ENCODE results near the gene STYXL2.

DNA sequence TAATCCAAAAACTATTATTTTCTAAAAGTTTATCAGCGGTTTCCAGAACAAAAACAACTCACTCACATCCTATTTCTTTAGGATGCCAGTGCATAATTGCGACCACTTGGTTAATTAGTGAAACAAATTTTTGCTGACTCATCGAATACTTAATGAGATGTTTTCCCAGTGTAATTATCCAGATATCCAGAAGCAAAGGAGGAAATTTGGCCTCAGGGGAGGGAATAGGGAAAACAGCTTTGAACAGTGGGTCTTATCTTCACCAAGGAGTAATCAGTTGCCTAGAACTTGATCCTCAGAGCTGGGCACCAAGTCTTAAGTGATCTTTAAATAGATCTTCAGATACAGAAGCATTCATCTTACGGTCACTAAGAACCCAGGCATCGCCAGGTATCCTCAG is 24.3 kb downstream of the STYXL2 start:
- TF ChIP-seq, protein P1, sequence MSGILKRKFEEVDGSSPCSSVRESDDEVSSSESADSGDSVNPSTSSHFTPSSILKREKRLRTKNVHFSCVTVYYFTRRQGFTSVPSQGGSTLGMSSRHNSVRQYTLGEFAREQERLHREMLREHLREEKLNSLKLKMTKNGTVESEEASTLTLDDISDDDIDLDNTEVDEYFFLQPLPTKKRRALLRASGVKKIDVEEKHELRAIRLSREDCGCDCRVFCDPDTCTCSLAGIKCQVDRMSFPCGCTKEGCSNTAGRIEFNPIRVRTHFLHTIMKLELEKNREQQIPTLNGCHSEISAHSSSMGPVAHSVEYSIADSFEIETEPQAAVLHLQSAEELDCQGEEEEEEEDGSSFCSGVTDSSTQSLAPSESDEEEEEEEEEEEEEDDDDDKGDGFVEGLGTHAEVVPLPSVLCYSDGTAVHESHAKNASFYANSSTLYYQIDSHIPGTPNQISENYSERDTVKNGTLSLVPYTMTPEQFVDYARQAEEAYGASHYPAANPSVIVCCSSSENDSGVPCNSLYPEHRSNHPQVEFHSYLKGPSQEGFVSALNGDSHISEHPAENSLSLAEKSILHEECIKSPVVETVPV (CRISPR knock-in tag; IDR thresholded peaks at IDR 0.05) = no peak
- TF ChIP-seq ZFP30 (CRISPR knock-in tag; IDR thresholded peaks at IDR 0.05) (no peak), RARB (CRISPR knock-in tag; IDR thresholded peaks at IDR 0.05) (no peak), PPARA (CRISPR knock-in tag; IDR thresholded peaks at IDR 0.05; ENCODE audit: borderline replicate concordance) (no peak), GLIS3 (CRISPR knock-in tag; IDR thresholded peaks at IDR 0.05) (no peak), BACH2 (CRISPR knock-in tag; IDR thresholded peaks at IDR 0.05; ENCODE audit: borderline replicate concordance) (no peak), ESRRG (CRISPR knock-in tag; IDR thresholded peaks at IDR 0.05) (no peak), ARNTL (CRISPR knock-in tag; IDR thresholded peaks at IDR 0.05; ENCODE audit: borderline replicate concordance, low read depth) (no peak), CSDC2 (CRISPR knock-in tag; IDR thresholded peaks at IDR 0.05) (no peak), ZFP3 (CRISPR knock-in tag; IDR thresholded peaks at IDR 0.05) (no peak), ISL1 (CRISPR knock-in tag; IDR thresholded peaks at IDR 0.05) (no peak)
- TF ChIP-seq, protein P2, sequence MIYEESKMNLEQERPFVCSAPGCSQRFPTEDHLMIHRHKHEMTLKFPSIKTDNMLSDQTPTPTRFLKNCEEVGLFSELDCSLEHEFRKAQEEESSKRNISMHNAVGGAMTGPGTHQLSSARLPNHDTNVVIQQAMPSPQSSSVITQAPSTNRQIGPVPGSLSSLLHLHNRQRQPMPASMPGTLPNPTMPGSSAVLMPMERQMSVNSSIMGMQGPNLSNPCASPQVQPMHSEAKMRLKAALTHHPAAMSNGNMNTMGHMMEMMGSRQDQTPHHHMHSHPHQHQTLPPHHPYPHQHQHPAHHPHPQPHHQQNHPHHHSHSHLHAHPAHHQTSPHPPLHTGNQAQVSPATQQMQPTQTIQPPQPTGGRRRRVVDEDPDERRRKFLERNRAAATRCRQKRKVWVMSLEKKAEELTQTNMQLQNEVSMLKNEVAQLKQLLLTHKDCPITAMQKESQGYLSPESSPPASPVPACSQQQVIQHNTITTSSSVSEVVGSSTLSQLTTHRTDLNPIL (CRISPR knock-in tag; IDR thresholded peaks at IDR 0.05; ENCODE audit: low read depth) = no peak
- TF ChIP-seq, protein P3, sequence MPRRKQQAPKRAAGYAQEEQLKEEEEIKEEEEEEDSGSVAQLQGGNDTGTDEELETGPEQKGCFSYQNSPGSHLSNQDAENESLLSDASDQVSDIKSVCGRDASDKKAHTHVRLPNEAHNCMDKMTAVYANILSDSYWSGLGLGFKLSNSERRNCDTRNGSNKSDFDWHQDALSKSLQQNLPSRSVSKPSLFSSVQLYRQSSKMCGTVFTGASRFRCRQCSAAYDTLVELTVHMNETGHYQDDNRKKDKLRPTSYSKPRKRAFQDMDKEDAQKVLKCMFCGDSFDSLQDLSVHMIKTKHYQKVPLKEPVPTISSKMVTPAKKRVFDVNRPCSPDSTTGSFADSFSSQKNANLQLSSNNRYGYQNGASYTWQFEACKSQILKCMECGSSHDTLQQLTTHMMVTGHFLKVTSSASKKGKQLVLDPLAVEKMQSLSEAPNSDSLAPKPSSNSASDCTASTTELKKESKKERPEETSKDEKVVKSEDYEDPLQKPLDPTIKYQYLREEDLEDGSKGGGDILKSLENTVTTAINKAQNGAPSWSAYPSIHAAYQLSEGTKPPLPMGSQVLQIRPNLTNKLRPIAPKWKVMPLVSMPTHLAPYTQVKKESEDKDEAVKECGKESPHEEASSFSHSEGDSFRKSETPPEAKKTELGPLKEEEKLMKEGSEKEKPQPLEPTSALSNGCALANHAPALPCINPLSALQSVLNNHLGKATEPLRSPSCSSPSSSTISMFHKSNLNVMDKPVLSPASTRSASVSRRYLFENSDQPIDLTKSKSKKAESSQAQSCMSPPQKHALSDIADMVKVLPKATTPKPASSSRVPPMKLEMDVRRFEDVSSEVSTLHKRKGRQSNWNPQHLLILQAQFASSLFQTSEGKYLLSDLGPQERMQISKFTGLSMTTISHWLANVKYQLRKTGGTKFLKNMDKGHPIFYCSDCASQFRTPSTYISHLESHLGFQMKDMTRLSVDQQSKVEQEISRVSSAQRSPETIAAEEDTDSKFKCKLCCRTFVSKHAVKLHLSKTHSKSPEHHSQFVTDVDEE (CRISPR knock-in tag; IDR thresholded peaks at IDR 0.05) = no peak
- TF ChIP-seq, protein P4, sequence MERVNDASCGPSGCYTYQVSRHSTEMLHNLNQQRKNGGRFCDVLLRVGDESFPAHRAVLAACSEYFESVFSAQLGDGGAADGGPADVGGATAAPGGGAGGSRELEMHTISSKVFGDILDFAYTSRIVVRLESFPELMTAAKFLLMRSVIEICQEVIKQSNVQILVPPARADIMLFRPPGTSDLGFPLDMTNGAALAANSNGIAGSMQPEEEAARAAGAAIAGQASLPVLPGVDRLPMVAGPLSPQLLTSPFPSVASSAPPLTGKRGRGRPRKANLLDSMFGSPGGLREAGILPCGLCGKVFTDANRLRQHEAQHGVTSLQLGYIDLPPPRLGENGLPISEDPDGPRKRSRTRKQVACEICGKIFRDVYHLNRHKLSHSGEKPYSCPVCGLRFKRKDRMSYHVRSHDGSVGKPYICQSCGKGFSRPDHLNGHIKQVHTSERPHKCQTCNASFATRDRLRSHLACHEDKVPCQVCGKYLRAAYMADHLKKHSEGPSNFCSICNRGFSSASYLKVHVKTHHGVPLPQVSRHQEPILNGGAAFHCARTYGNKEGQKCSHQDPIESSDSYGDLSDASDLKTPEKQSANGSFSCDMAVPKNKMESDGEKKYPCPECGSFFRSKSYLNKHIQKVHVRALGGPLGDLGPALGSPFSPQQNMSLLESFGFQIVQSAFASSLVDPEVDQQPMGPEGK (CRISPR knock-in tag; IDR thresholded peaks at IDR 0.05; ENCODE audit: borderline replicate concordance) = no peak
